COR-L47 (cell line): ENCODE measurements around the gene LHPP.

Experiments
- DNase-seq: peaks from one replicate; lab custom pipeline; 2025; lab: John Stamatoyannopoulos, UW

LHPP gene

GRCh38 chr10:124470544-124471434 lies 9.2 kb downstream of the LHPP start:
- no peak for DNase-seq

GRCh38 chr10:124472071-124472470 lies 10.4 kb downstream of the LHPP start:
- no peak for DNase-seq

- DNase-seq = no peak
These were observed 11.4 kb downstream of the LHPP start for GRCh38 chr10:124473070-124473469.

- DNase-seq = no peak
These were observed 13.0 kb downstream of the LHPP start for GRCh38 chr10:124474514-124475070.

GRCh38 chr10:124476043-124476725 lies 14.6 kb downstream of the LHPP start:
- DNase-seq = no peak

GRCh38 chr10:124477614-124478363 lies 16.2 kb downstream of the LHPP start:
- no peak for DNase-seq

GRCh38 chr10:124478515-124478914 lies 16.9 kb downstream of the LHPP start:
- DNase-seq = no peak

GRCh38 chr10:124480860-124481259 lies 19.2 kb downstream of the LHPP start:
- DNase-seq = no peak

- no peak for DNase-seq
These were observed 20.1 kb downstream of the LHPP start for GRCh38 chr10:124481717-124482116.

GRCh38 chr10:124482236-124482800 lies 20.7 kb downstream of the LHPP start:
- DNase-seq = no peak

GRCh38 chr10:124482876-124483275 lies 21.3 kb downstream of the LHPP start:
- no peak for DNase-seq

- no peak for DNase-seq
These were observed 22.4 kb downstream of the LHPP start for GRCh38 chr10:124484031-124484430.

- no peak for DNase-seq
These were observed 23.0 kb downstream of the LHPP start for GRCh38 chr10:124484661-124485060.

GRCh38 chr10:124486635-124487034 lies 25.0 kb downstream of the LHPP start:
- DNase-seq = no peak

- no peak for DNase-seq
These were observed 29.5 kb downstream of the LHPP start for GRCh38 chr10:124491105-124491504.

GRCh38 chr10:124492266-124492665 lies 30.6 kb downstream of the LHPP start:
- no peak for DNase-seq

- DNase-seq = no peak
These were observed 31.7 kb downstream of the LHPP start for GRCh38 chr10:124493214-124493882.

- DNase-seq = no peak
These were observed 32.6 kb downstream of the LHPP start for GRCh38 chr10:124494046-124494807.

GRCh38 chr10:124495162-124495561 lies 33.5 kb downstream of the LHPP start:
- no peak for DNase-seq

- no peak for DNase-seq
These were observed 34.1 kb downstream of the LHPP start for GRCh38 chr10:124495725-124496124.

- DNase-seq = no peak
These were observed 34.5 kb downstream of the LHPP start for GRCh38 chr10:124496150-124496549.
